RWPE1 (cell line): ENCODE data around the gene KISS1R.
"Not testable (repeated sequence)": the region's sequence is repeated elsewhere in the genome, so short reads cannot be mapped to it uniquely, and the experiment has no call there.

Source experiments
- CTCF ChIA-PET: fragments of 350-600 bp; sonication (Branson Sonifier 250); formaldehyde crosslinking; extraction: SDS; loops from one replicate; lab custom pipeline; 2021; lab: Yijun Ruan, JAX
- POLR2A ChIA-PET: fragments of 400-600 bp; formaldehyde crosslinking; extraction: SDS; loops from one replicate; lab custom pipeline; 2020; ENCODE audit warnings: antibody characterized with exemption; ENCODE audit not compliant: low non-redundant PET; lab: Yijun Ruan, JAX
- DNase-seq: peaks from one replicate; pipeline ENCODE4 v3.0.0; 2012; ENCODE audit warnings: low spot score
- H3K27ac ChIP-seq: fragments of 450-650 bp; 2 replicates; pipeline ENCODE4 v1.5.1; 2017
- CTCF ChIP-seq: fragments of 450-650 bp; conservative IDR thresholded peaks from 2 replicates; pipeline ENCODE4 v1.5.1; 2017; ENCODE audit warnings: low read depth, mild to moderate bottlenecking

Gene KISS1R

DNA sequence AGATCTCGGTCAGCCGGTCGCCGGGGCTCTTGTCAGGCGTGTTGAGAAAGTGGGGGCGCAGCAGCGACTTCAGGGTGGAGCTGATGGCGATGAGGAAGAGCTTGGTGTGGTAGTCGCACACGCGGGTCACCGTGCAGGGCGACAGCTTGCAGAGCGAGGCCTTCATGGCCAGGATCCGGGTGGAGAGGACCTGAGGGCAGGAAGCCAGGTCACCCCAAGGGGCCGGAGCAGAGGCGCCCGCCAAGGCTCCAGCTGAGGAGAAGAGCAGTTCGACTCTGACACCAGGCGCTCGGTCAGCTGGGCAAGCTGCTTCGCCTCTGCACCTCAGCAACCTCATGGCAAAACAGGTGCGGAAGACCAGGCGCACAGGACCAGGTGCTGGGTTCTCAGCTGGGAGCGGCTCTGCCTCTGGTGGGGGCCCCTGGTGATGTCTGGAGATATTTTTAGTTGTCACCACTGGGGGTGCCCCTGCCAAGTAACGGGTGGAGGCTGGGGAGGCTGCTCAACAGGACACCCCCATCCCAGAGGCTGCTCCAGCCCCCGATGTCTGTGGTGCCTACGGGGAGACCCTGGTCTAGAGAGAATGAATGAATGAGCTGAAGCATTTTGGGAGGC lies 41.8 kb upstream of the KISS1R start:
- H3K27ac ChIP-seq = peak overlapping the region; percentile 100
- POLR2A ChIA-PET = no interaction called here
- TF ChIP-seq CTCF = no peak
- CTCF ChIA-PET = interaction anchor here (0.6 to 0.8 kb wide), 2 partner anchors 8 to 105 kb away, joined by 4 to 8 read pairs; no protein-coding TSS in a partner anchor
- DNase-seq = no peak

DNA sequence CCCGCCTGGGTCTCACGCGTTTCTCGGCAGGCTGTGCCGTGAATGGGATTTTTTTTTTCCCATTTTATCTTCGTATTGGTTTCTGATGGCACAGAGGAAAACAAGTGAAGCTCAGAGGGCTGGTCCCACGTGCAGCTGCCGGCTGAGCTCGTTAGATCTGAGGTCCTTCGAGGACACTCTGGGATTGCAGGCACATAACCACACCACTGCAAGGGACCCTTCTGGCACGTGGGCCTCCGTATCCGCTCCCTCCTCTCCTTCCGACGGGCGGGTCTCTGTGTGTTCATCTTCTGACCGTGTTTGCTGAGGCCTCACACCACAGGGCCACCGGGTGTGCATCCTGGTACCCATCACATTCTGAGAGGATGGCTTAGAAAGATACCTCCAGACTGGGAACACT lies 41.0 kb upstream of the KISS1R start:
- CTCF ChIA-PET = interaction anchor here (0.6 kb wide), 1 partner anchor 42 kb away, joined by 3 read pairs; no protein-coding TSS in a partner anchor
- DNase-seq = no peak
- peak overlapping the region; percentile 100 for H3K27ac ChIP-seq
- no peak for TF ChIP-seq CTCF
- POLR2A ChIA-PET = no interaction called here

- no peak for DNase-seq
- peak overlapping the region; percentile 100 for H3K27ac ChIP-seq
- TF ChIP-seq CTCF = no peak
- POLR2A ChIA-PET = no interaction called here
- CTCF ChIA-PET = no interaction called here
These were observed 40.3 kb upstream of the KISS1R start for GRCh38 chr19:876780-877314.

- CTCF ChIA-PET, H3K27ac ChIP-seq, DNase-seq, POLR2A ChIA-PET: not testable (repeated sequence)
These were observed 39.0 kb upstream of the KISS1R start for GRCh38 chr19:877992-878660.

DNA sequence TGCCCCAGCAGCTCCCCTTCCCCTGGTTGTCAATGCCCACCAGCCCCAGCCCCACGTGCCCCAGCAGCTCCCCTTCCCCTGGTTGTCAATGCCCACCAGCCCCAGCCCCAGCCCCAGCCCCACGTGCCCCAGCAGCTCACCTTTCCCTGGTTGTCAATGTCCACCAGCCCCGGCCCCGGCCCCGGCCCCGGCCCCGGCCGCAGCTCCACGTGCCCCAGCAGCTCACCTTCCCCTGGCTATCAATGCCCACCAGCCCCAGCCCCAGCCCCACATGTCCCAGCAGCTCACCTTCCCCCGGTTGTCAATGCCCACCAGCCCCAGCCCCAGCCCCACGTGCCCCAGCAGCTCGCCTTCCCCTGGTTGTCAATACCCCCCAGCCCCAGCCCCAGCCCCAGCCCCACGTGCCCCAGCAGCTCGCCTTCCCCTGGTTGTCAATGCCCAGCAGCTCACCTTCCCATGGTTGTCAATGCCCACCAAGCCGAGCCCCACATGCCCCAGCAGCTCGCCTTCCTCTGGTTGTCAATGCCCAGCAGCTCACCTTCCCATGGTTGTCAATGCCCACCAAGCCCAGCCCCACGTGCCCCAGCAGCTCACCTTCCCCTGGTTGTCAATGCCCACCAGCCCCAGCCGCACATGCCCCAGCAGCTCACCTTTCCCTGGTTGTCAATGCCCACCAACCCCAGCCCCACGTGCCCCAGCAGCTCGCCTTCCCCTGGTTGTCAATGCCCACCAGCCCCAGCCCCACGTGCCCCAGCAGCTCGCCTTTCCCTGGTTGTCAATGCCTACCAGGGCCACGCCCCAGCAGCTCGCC lies 38.2 kb upstream of the KISS1R start:
- POLR2A ChIA-PET = interaction anchor here (0.6 kb wide), 2 partner anchors 12 to 31 kb away, joined by 4 to 5 read pairs; no protein-coding TSS in a partner anchor
- not testable (repeated sequence) for H3K27ac ChIP-seq, DNase-seq
- CTCF ChIA-PET = interaction anchor here (0.6 kb wide), 2 partner anchors 41 to 731 kb away, joined by 4 read pairs; no protein-coding TSS in a partner anchor

GRCh38 chr19:879711-880438 lies 37.3 kb upstream of the KISS1R start:
- POLR2A ChIA-PET = interaction anchor here (0.5 to 0.6 kb wide), 2 partner anchors 11 to 17 kb away, joined by 4 read pairs; no protein-coding TSS in a partner anchor
- 0 out of 2 replicates have a peak overlapping the region, but pooled peaks have one; percentile 13 for H3K27ac ChIP-seq
- CTCF ChIA-PET = interaction anchor here (0.6 kb wide), 2 partner anchors 42 to 730 kb away, joined by 4 read pairs; no protein-coding TSS in a partner anchor
- no peak for DNase-seq
- TF ChIP-seq CTCF = no peak
